Neural cell (in vitro differentiated cells): ENCODE results near the gene PARP1. TPM values are rescaled to one million over a fixed set of nuclear protein-coding genes. Genes with fewer than 3 reads are reported as not detected.

Experiments used
- H2AFZ ChIP-seq: fragments of 200-600, 300-800 bp; sonication (generic), shearing (Covaris generic); 2 replicates; pipeline ENCODE4 v1.6.0; 2014; ENCODE audit warnings: low read depth, mild to moderate bottlenecking, antibody characterized with exemption, low read length, moderate library complexity
- H3F3A ChIP-seq: fragments of 200-600 bp; shearing (Covaris generic); 2 replicates; pipeline ENCODE4 v1.6.1; 2016; ENCODE audit warnings: mild to moderate bottlenecking, moderate library complexity, mixed read lengths, antibody characterized with exemption, low read length; ENCODE audit not compliant: insufficient read depth, poor library complexity, severe bottlenecking
- H3K27ac ChIP-seq: fragments of 200-600, 300-800 bp; sonication (generic), shearing (Covaris generic); 2 replicates; pipeline ENCODE4 v1.5.1; 2014; ENCODE audit warnings: mild to moderate bottlenecking, low read length, moderate library complexity
- H3K27me3 ChIP-seq: fragments of 300-800, 200-600 bp; sonication (generic), shearing (Covaris generic); 2 replicates; pipeline ENCODE4 v1.6.0; 2014; ENCODE audit warnings: mild to moderate bottlenecking, low read depth, low read length, moderate library complexity; ENCODE audit not compliant: insufficient read depth
- H3K36me3 ChIP-seq: fragments of 300-800, 200-600 bp; sonication (generic), shearing (Covaris generic); 2 replicates; pipeline ENCODE4 v1.5.1; 2014; ENCODE audit warnings: mild to moderate bottlenecking, antibody characterized with exemption, low read length, moderate library complexity; ENCODE audit not compliant: insufficient read depth
- H3K4me2 ChIP-seq: fragments of 300-800, 200-600 bp; sonication (generic), shearing (Covaris generic); 2 replicates; pipeline ENCODE4 v1.6.0; 2014; ENCODE audit warnings: mild to moderate bottlenecking, low read length
- H3K4me3 ChIP-seq: fragments of 300-800, 200-600 bp; sonication (generic), shearing (Covaris generic); 2 replicates; pipeline ENCODE4 v1.5.1; 2014; ENCODE audit warnings: mild to moderate bottlenecking, low read length, moderate library complexity
- H3K79me2 ChIP-seq: fragments of 200-600 bp; shearing (Covaris generic); replicated peaks from 2 replicates; pipeline ENCODE4 v1.6.0; 2014; ENCODE audit warnings: mild to moderate bottlenecking, low read length, moderate library complexity; ENCODE audit not compliant: insufficient read depth
- H3K9ac ChIP-seq: fragments of 300-800, 200-600 bp; sonication (generic), shearing (Covaris generic); 2 replicates; pipeline ENCODE4 v1.6.1; 2016; ENCODE audit warnings: mild to moderate bottlenecking, low read length, mixed read lengths
- H3K9me2 ChIP-seq: fragments of 200-600 bp; shearing (Covaris generic); 2 replicates; pipeline ENCODE4 v1.6.1; 2016; ENCODE audit warnings: mild to moderate bottlenecking, low read length, mixed read lengths; ENCODE audit not compliant: insufficient read depth
- H3K9me3 ChIP-seq: fragments of 200-600, 300-800 bp; sonication (generic), shearing (Covaris generic); 2 replicates; pipeline ENCODE4 v1.6.1; 2016; ENCODE audit warnings: mild to moderate bottlenecking, mixed run types, low read length, moderate library complexity, mixed read lengths
- H4K20me1 ChIP-seq: fragments of 200-600 bp; shearing (Covaris generic); 2 replicates; pipeline ENCODE4 v1.6.1; 2016; ENCODE audit warnings: mild to moderate bottlenecking, mixed run types; ENCODE audit not compliant: insufficient read depth
- EP300 ChIP-seq: fragments of 450-650 bp; conservative IDR thresholded peaks from 2 replicates; pipeline ENCODE4 v1.6.1; 2014; ENCODE audit warnings: antibody characterized with exemption, mild to moderate bottlenecking, moderate library complexity; ENCODE audit not compliant: poor library complexity, severe bottlenecking
- EZH2 ChIP-seq: fragments of 200-600, 300-800 bp; shearing (Covaris generic), sonication (generic); IDR thresholded peaks from 2 replicates; pipeline ENCODE4 v1.6.1; 2014; ENCODE audit warnings: antibody characterized with exemption, low read length, borderline replicate concordance, mild to moderate bottlenecking; ENCODE audit not compliant: insufficient read depth, poor library complexity, severe bottlenecking
- MXI1 ChIP-seq: fragments of 450-650 bp; conservative IDR thresholded peaks from 2 replicates; pipeline ENCODE4 v1.6.1; 2014; ENCODE audit warnings: antibody characterized with exemption, mild to moderate bottlenecking; ENCODE audit not compliant: poor library complexity, severe bottlenecking
- POLR2AphosphoS5 ChIP-seq: IDR thresholded peaks from 2 replicates; pipeline ENCODE4 v1.6.1; 2012
- RAD21 ChIP-seq: fragments of 450-650 bp; conservative IDR thresholded peaks from 2 replicates; pipeline ENCODE4 v1.6.1; 2014; ENCODE audit warnings: antibody characterized with exemption, mild to moderate bottlenecking, moderate library complexity
- SMC3 ChIP-seq: fragments of 450-650 bp; conservative IDR thresholded peaks from 2 replicates; pipeline ENCODE4 v1.6.1; 2014; ENCODE audit warnings: antibody characterized with exemption, mild to moderate bottlenecking, moderate library complexity; ENCODE audit not compliant: poor library complexity
- TAF1 ChIP-seq: IDR thresholded peaks from 2 replicates; pipeline ENCODE4 v1.6.1; 2012; ENCODE audit warnings: low read depth
- polyA plus RNA-seq: library from polyadenylated mRNA; depleted of rRNA; stranded (reverse); fragments of >200 nt; gene quantifications from 2 replicates; pipeline ENCODE4 v1.2.3, GENCODE V29; 2014
- TF ChIP-seq, protein P1 (sequence below): IDR thresholded peaks from 2 replicates; pipeline ENCODE4 v1.6.1; 2012; ENCODE audit warnings: borderline replicate concordance
- TF ChIP-seq, protein P2 (sequence below): fragments of 450-650 bp; IDR thresholded peaks from 2 replicates; pipeline ENCODE4 v1.5.1; 2014; ENCODE audit warnings: antibody characterized with exemption, mild to moderate bottlenecking, moderate library complexity; ENCODE audit not compliant: poor library complexity, severe bottlenecking

Gene PARP1
- polyA plus RNA-seq, 1 donor from 2014 or later = 112 TPM

DNA sequence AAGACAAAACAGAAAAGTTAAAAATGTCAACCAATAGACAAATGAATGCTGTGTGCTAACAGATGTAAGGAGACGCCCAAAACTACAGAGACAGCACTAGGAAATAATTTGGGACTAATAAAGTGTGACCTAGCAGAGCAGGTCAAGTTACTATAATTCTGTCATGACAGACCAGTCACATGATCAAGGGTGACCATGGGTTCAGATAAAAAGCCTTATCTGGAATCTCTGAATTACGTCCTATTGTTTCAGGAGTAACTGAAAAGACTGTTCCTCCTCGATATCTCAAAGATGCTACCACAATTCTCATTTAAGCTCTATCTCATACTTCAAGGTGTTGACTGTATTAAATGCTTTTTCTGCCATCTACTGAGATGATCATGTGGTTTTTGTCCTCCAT is 31.6 kb downstream of the PARP1 start:
- Histone ChIP-seq H3K27me3 (no peaks in the 10 kb centered on the region), H3F3A (no peaks in the 10 kb centered on the region), H3K4me3 (no peak overlapping the region), H3K27ac (no peak overlapping the region), H2AFZ (no peak overlapping the region), H3K36me3 (peaks cover 18% of the 10 kb centered on the region), H3K79me2 (no peaks in the 10 kb centered on the region), H3K4me2 (no peak overlapping the region), H3K9ac (no peak overlapping the region), H4K20me1 (no peaks in the 10 kb centered on the region), H3K9me2 (no peaks in the 10 kb centered on the region), H3K9me3 (no peaks in the 10 kb centered on the region)
- no peak for TF ChIP-seq POLR2AphosphoS5
- TF ChIP-seq EZH2 = no peak
- no peak for TF ChIP-seq TAF1
- no peak for TF ChIP-seq SMC3
- TF ChIP-seq, protein P1, sequence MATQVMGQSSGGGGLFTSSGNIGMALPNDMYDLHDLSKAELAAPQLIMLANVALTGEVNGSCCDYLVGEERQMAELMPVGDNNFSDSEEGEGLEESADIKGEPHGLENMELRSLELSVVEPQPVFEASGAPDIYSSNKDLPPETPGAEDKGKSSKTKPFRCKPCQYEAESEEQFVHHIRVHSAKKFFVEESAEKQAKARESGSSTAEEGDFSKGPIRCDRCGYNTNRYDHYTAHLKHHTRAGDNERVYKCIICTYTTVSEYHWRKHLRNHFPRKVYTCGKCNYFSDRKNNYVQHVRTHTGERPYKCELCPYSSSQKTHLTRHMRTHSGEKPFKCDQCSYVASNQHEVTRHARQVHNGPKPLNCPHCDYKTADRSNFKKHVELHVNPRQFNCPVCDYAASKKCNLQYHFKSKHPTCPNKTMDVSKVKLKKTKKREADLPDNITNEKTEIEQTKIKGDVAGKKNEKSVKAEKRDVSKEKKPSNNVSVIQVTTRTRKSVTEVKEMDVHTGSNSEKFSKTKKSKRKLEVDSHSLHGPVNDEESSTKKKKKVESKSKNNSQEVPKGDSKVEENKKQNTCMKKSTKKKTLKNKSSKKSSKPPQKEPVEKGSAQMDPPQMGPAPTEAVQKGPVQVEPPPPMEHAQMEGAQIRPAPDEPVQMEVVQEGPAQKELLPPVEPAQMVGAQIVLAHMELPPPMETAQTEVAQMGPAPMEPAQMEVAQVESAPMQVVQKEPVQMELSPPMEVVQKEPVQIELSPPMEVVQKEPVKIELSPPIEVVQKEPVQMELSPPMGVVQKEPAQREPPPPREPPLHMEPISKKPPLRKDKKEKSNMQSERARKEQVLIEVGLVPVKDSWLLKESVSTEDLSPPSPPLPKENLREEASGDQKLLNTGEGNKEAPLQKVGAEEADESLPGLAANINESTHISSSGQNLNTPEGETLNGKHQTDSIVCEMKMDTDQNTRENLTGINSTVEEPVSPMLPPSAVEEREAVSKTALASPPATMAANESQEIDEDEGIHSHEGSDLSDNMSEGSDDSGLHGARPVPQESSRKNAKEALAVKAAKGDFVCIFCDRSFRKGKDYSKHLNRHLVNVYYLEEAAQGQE = no peak
- no peak for TF ChIP-seq MXI1
- TF ChIP-seq, protein P2, sequence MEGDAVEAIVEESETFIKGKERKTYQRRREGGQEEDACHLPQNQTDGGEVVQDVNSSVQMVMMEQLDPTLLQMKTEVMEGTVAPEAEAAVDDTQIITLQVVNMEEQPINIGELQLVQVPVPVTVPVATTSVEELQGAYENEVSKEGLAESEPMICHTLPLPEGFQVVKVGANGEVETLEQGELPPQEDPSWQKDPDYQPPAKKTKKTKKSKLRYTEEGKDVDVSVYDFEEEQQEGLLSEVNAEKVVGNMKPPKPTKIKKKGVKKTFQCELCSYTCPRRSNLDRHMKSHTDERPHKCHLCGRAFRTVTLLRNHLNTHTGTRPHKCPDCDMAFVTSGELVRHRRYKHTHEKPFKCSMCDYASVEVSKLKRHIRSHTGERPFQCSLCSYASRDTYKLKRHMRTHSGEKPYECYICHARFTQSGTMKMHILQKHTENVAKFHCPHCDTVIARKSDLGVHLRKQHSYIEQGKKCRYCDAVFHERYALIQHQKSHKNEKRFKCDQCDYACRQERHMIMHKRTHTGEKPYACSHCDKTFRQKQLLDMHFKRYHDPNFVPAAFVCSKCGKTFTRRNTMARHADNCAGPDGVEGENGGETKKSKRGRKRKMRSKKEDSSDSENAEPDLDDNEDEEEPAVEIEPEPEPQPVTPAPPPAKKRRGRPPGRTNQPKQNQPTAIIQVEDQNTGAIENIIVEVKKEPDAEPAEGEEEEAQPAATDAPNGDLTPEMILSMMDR = no peak
- no peak for TF ChIP-seq EP300
- TF ChIP-seq RAD21 = no peak

DNA sequence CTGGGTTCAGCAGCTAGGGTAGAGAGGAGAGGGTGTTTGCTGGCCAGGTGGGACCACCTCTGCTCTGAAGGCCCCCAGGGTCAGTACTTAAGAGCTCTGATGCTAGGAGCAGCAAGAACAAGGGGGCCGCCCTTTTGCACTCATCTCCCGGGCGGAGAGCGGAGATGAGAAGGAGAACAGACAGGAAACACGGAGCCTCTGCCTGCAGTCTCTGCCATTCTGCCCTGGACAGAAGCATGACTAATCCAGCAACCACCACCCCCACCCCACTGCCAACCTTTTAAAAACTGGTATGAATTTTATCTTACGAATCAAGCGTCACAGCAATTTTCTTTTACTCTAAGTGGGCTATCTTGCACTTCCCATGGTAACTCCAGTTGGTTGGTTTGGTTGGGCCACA is 34.5 kb downstream of the PARP1 start:
- Histone ChIP-seq H3K27ac (no peak overlapping the region), H4K20me1 (no peaks in the 10 kb centered on the region)

More for the DNA sequence above, 34.5 kb downstream of the PARP1 start:
- peaks cover 18% of the 10 kb centered on the region for H3K36me3 ChIP-seq
- H3K4me3 ChIP-seq = no peak overlapping the region
- no peaks in the 10 kb centered on the region for H3K27me3 ChIP-seq
- TF ChIP-seq, protein P2 = no peak
- TF ChIP-seq SMC3 (no peak), EP300 (no peak)
- no peaks in the 10 kb centered on the region for H3F3A ChIP-seq
- no peaks in the 10 kb centered on the region for H3K79me2 ChIP-seq
- H3K9me3 ChIP-seq = no peaks in the 10 kb centered on the region
- no peaks in the 10 kb centered on the region for H3K9me2 ChIP-seq
- H3K4me2 ChIP-seq = no peak overlapping the region
- no peak overlapping the region for H3K9ac ChIP-seq
- no peak overlapping the region for H2AFZ ChIP-seq
